Left hindlimb (tissue), 1 donor: ENCODE data around the gene WTIP.

ENCODE experiments used
- DNase-seq: peaks from one replicate; pipeline ENCODE4 v3.0.0-alpha.2; 2018

Gene WTIP

GRCh38 chr19:34479396-34479795 lies 2.2 kb upstream of the WTIP start:
- no peak for DNase-seq

- DNase-seq: no peak
These were observed 1.1 kb upstream of the WTIP start for GRCh38 chr19:34480491-34480890.

- DNase-seq: no peak
These were observed 362 bp downstream of the WTIP start for GRCh38 chr19:34481861-34482379.

GRCh38 chr19:34482380-34483250 lies 1.1 kb downstream of the WTIP start:
- DNase-seq: no peak

- no peak for DNase-seq
These were observed 2.8 kb downstream of the WTIP start for GRCh38 chr19:34484328-34484727.

GRCh38 chr19:34485831-34486230 lies 4.3 kb downstream of the WTIP start:
- DNase-seq: no peak

- no peak for DNase-seq
These were observed 6.1 kb downstream of the WTIP start for GRCh38 chr19:34487651-34488051.

- DNase-seq: no peak
These were observed 7.6 kb downstream of the WTIP start for GRCh38 chr19:34489175-34489574.

- no peak for DNase-seq
These were observed 8.7 kb downstream of the WTIP start for GRCh38 chr19:34490141-34490766.

GRCh38 chr19:34493038-34493648 lies 11.6 kb downstream of the WTIP start:
- DNase-seq: no peak

GRCh38 chr19:34493649-34494044 lies 12.1 kb downstream of the WTIP start:
- no peak for DNase-seq

GRCh38 chr19:34494601-34495000 lies 13.0 kb downstream of the WTIP start:
- no peak for DNase-seq

- DNase-seq: no peak
These were observed 13.9 kb downstream of the WTIP start for GRCh38 chr19:34495416-34495815.

GRCh38 chr19:34497112-34497805 lies 15.7 kb downstream of the WTIP start:
- no peak for DNase-seq

GRCh38 chr19:34499155-34499834 lies 17.7 kb downstream of the WTIP start:
- DNase-seq: no peak

GRCh38 chr19:34500656-34501120 lies 19.1 kb downstream of the WTIP start:
- DNase-seq: no peak

- DNase-seq: peak; percentile 92
These were observed 20.1 kb downstream of the WTIP start for GRCh38 chr19:34501339-34502320.

- no peak for DNase-seq
These were observed 21.2 kb downstream of the WTIP start for GRCh38 chr19:34502582-34503411.

- DNase-seq: no peak
These were observed 22.1 kb downstream of the WTIP start for GRCh38 chr19:34503531-34504272.
